ENCODE results near the gene GLTP.

- no peak for TF ChIP-seq POLR2A (IDR thresholded peaks at IDR 0.05)
- no peak for TF ChIP-seq CTCF (IDR thresholded peaks at IDR 0.05)
Observed at GRCh38 chr12:109864916-109865315, 15.4 kb downstream of the GLTP start.
